GM18508 (cell line): Measurements from ENCODE around the gene RIN3.

Experiments
- ATAC-seq: cut with Tn5 transposase; IDR thresholded peaks from one replicate; pipeline ENCODE4 v1.9.1; 2021; ENCODE audit warnings: moderate number of reproducible peaks; ENCODE audit not compliant: insufficient read depth, unreplicated experiment

RIN3 gene

DNA sequence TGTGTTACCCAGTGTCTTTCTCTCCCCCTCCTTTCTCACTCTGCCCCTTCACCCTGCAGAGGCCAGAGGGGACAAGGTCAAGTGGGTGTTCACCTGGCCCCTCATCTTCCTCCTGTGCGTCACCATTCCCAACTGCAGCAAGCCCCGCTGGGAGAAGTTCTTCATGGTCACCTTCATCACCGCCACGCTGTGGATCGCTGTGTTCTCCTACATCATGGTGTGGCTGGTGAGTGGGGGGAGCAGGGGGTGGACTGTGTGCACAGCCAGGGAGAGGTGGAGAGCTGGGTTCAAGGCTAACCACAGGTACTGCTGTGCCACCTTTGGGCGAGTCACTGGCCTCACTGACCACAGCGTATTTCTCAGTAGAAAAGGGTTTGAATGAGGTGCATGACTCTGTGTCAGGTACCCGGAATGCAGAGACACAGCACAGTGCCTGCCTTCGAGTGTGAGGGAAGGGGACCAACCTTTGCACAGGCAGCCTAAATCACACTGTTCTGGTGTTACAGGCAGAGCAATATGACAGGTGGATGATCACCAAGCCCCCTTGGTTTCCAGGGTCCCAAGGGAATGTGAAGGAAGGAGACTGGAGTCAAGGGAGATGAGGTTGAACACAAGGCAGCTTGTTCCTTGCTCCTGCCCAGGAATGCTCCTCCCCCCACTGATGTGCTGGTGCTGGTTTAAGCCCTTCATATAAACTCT is 30.8 kb upstream of the RIN3 start:
- ATAC-seq: no peak

DNA sequence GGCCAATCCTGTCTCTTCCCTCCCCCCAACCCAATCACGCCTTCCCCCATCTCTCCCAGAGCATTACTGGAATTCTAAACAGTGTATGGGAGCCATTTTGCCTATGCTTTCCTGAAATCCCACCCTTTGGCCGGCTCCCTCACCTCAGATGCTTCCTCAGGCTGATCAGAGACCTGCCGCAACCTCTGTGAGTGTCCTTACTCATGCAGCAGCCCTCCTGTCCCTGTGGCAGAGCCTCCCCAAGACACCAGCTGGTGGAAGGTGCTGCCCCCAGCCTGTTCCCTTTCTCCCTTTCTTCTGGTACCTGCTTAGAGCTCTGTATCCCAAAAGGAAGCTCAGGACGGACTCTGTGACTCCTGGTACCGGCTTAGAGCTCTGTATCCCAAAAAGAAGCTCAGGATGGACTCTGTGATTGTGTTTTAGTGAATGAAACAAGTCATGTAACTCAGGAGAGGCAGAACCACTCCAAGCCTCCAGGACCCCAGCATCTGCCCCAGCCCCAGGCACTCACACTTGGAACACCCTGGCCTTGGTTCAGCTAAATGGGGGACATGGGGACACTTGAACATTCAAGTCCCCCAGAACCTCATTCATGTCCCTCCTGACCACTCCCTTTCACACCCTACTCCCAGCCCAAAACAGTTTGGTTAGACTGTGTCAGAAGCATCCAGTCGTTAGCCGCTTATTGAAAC is 29.3 kb upstream of the RIN3 start:
- ATAC-seq: no peak

DNA sequence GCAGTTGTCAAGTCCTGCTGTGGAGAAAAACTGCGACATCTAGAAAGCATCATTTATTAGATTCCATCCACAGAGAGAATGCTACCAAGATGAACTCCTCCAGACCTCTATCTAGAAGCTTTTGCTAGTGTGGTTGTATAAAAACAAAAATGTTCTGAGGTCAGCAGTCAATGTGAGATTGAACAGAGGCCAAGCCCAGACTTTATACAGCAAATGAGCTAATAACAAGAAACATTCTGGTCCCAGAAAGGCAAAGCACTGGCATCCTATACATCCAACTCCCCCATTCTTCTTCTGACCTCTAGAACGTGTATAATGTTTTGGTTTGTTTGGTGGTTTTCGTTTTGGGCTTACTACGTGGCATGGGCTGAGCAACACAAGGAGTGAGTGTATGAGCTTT is 26.7 kb upstream of the RIN3 start:
- no peak for ATAC-seq

DNA sequence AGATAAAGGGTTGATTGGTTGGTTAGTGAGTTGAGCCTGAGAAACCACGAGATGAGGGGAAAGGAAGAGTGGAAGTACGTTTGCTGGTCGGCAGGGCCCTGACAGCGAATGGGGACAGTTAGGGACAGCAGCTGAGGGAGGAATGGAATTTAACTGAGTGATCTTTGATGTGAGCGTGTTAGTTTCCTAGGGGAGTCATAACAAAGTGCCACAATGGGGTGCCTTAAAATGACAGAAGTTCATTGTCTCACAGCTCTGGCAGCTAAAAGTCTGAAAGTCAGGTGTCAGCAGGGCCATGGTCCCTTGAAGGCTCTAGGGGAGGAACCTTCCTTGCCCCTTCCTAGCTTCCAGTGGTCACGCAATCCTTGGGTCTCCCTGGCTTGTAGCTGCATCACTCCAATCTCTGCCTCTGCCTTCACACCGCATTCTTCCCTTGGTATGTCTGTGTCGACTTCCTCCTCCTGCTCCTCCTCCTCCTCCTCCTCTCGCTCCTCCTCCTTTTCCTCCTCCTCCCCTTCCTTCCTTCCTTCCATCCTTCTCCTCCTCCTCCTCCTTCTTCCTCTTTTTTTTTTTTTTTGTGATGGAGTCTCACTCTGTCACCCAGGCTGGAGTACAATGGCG is 26.0 kb upstream of the RIN3 start:
- no peak for ATAC-seq

DNA sequence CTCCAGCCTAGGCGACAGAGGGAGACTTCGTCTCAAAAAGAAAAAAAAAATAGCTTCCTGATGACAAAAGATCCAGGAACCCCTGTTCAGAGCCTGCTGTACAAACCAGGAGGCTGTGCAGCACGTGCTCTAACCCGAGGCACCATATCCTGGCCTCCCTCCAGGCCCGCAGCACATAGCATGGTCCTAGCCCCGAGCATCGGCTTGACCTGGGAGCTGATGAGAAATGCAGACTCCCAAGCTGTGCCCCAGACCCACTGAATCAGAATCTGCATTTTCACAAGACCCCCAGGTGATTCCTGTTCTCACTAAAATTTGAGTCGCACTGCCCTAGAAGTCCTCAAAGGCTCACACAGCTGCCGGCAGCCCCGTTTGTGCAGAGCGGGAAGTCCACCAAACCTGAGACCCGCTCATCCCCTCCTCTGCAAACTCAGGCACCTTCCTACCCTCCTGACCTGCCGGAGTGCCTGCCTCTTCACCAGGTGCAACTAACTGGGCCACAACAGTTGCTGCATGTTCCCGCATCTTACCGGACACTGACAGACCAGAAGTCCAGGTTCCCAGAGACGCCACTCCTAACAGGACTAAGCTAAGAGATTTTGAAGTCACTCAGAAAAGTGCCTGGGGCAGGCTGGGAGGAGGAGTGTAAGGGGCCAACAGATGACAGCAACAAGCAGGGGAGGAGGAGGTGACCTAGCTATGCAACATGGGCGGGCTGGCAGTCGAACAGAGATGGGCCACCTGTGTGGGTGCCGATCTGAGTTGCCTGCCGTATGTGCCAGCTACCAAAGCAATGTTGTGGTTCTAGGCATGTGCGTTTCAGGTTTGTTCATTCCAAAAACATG is 24.0 kb upstream of the RIN3 start:
- ATAC-seq: no peak

DNA sequence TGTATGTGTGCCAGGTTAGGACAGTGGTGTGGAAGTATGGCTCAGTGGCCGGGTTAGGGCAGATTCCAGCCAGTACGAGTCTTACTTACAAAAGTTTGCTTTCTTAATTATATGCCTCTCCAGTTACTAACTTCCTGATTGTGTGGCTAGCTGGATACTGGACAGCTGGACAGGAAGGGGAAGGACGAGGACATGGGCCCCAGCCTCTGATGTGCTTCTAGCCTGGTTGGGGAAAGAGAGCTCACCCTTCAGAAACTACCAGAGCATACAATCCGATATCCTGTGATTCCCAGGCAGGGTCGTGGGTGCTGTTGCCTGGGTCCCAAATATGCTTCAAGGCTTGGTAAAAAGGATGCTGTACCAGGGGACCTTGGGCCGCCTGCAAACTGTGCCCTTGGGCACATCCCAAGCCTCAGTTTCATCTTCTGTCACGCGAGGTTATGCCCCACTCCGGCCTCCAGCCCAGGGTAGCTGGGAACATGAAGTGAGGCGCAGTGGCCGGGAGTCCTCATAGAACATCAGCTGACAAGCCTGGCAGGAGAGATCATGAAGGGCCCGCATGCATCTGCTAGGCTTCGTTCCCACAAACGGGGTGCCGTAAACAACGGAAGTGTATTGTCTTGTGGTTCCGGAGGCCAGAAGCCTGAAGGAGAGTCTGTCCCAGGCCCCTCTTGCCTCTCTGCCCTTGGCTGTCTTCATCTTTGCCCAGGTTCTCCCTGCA is 23.2 kb upstream of the RIN3 start:
- no peak for ATAC-seq

DNA sequence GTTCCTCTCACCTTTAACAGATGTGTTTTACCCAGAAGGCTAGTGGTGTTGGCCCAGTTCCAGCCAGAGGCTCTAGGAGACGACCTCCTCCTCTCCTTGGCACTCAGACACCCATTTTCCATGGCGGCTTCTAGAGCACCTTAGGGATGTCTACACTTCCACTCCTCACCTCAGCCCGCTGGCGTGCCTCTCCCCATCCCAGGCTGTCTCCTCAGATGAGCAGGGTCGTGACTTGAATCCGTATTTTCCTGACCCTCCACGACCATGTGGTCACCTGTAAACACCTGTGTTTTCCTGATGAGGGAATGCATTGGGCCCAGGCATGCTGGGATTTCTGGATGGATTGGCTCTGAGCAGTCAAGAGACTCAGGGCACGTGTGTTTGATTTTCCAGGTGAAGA is 21.8 kb upstream of the RIN3 start:
- no peak for ATAC-seq

DNA sequence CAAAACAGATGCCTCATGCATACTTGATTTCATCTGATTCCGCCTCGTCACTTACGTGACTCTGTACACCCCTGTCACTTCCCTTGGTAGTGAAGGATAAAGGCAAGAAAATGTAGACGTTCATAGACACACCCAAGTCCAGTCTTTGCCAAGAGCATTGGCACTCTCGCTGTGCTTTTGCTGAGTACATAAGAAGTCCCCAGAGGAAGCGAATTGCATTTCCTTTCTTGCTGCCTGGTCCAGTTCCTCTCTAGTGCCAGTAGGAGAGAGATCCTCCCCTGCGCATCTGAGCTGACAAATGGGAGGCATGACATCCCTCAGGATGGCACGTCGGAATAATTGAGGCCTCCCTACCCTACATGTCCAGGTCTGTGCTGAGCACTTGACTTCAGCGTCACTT is 21.3 kb upstream of the RIN3 start:
- ATAC-seq: no peak

DNA sequence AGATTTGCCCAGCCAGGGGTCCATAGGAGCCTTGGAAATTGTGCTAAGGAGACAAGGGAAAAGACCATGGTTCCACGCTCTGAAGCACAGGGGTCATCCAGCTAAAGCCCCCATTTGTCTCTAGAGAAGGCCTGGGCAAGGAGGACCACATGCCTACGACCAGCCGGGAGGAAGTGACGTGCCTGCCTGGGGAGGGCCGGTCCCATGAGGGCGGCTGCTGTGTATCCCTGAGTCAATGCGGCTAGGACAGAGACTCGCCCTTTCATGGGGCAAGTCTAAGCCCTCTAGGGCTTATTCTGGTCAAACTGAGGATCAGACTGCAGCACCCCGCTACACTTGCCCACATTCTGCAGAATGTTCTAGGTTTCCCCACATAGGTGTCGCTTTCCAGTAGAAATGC is 20.6 kb upstream of the RIN3 start:
- no peak for ATAC-seq

DNA sequence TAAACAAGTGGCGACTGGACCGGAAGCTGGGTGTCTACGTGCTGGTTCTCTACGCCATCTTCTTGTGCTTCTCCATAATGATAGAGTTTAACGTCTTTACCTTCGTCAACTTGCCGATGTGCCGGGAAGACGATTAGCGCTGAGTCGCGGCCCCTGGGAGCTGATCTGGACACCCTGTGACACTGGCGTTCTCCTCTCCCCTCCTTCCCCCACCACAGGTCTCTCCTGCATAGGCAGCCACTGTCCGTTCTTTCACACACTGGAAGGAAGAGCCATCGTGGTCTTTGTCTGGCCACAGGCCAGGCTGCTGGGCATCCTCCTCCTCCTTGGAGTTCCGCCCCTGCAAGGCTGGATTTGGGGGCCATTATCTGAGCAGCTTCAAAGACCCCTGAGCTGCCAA is 20.1 kb upstream of the RIN3 start:
- no peak for ATAC-seq

DNA sequence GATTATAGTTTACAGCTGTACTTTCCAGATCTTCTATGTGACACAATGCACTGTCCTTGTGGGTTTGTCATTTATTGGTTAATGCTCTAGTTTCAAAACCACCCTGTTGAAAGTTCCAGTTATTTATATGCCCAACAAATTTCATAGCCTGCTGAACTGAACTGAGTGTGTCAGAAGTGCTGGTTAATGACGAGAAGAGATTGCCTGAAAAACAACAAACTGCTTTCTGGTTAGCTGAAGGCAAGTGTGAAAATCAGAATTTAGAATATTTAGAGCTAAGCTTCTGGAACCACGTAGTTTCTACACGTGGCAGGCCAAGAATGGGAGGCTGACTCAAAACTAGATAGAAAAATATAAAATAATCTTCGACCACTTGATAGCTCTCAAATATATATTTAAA is 19.1 kb upstream of the RIN3 start:
- no peak for ATAC-seq

DNA sequence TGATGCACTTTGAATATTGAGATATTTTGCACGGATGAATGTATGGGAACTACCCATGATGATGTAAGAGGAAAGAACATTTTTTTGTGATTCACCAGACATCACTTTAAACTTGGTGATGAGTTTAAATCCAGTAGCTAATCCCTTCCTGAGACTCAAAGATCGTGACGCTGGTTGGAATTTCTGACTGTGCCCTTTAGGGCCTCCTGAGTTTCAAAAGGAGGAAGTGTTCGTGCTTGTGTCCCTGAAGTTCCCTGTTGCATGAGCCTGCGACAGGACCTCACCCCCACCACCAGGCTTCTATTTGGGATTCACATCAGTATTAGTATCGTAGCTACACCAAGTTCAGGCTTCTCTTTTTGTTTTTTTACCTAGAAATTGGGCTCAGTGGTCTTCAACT is 18.6 kb upstream of the RIN3 start:
- ATAC-seq: no peak

DNA sequence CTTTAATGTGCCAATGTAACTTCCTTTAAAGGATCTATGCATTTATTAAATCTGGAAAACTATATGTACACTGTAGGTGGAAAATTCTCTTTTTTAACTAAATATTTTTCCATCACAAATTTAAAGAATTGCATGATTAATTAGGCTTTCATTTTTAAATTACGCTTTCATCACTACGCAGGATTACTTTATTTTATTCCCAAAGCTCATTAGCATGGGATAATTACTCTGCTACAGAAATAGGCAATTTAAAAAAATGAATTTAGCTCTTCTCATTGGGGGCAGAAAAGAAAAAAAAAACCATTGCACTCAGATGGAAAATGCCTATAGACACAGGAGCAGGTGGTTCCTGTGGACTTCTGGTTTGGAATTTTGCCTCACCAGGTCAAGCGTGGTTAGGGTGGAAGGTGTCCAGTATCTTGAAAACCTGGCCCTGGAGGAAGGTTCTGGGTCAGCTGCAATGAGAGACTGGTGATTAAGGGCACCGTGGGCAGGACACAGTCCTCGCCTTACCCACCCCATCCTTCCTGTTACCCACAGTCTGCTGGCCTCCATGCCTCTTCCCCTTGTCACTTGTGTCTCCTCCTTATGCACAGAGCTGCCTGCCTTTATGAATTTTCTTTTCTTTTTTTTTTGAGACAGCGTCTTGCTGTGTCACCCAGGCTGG is 17.3 kb upstream of the RIN3 start:
- ATAC-seq: no peak

DNA sequence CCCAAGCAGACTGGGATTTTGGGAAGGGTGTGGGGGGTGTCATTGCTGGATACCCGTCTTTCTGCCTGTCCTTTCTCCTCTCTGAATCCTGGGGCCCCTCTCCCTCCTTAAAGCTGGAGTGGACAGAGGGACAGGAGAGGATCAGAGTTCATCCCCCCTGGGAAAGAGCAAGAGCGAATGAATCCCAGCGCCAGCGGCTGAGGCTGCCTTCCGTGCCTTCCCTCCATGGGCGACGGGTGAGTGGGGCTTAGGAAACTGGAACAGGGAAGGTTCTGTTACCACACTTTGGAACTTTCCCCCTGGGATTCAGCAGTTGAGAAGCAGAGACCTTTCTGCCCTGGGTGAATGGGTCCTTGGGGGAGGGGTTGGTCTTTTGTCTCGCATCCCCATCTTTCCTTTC is 16.2 kb upstream of the RIN3 start:
- ATAC-seq: no peak

DNA sequence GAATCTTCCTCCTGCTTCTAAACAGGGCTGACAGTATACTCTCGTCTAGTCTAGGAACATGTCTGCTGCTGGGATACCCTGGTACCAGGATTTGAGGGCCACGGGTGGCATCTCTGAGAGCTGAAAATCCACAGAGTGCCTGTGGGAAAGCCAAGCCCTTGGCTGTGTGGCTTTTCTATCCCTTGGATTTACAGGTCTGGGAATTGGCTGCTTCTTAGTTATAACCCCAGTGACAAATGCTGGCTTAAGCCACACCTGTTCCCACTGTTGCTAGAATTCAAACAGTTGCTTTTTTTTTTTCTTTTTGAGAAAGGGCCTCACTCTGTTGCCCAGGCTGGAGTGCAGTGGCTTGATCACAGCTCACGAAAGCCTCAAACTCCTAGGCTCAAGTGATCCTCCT is 14.3 kb upstream of the RIN3 start:
- no peak for ATAC-seq

DNA sequence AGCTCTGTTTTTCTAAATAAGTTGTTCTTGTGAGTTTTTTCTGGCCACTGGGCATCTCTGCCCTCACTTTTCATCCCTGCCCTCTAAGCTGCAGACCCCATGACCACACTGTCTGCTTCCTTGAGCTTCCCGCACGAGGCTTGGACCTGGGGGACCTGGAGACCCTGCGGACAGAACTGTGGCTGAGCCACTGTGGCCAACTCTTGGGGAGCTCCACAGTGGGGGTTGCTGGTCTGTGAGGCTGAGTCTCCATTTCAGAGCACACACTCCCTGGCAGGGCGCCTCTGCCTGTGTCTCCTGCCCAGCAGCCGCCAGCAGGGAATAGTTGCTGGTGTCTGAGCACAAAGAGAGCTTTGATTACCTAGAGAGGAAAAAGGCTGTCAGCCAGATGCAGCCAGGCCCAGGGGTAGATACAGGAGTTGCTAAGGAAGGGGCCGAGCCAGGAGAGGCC is 13.1 kb upstream of the RIN3 start:
- no peak for ATAC-seq

DNA sequence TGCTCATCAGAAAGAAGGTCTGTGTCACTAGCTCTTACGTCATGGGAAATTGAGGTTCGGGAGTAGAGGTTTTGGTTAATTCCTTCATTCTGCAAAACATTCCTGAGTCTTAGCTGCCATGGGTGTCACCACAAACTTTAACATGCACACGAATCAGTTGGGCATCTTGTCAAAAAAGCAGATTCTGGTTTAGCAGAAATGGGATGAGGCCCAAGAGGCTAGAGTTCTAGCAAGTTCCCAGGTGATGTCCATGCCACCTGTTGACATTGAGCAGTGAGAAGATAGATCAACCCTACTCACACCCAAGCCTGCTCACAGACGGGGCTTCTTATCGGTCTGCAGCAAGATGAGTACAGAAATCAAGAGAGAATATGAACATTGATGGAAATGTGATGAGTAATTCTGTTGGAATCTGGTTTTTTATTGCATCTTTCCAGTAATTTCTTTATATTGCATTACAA is 11.7 kb upstream of the RIN3 start:
- no peak for ATAC-seq

DNA sequence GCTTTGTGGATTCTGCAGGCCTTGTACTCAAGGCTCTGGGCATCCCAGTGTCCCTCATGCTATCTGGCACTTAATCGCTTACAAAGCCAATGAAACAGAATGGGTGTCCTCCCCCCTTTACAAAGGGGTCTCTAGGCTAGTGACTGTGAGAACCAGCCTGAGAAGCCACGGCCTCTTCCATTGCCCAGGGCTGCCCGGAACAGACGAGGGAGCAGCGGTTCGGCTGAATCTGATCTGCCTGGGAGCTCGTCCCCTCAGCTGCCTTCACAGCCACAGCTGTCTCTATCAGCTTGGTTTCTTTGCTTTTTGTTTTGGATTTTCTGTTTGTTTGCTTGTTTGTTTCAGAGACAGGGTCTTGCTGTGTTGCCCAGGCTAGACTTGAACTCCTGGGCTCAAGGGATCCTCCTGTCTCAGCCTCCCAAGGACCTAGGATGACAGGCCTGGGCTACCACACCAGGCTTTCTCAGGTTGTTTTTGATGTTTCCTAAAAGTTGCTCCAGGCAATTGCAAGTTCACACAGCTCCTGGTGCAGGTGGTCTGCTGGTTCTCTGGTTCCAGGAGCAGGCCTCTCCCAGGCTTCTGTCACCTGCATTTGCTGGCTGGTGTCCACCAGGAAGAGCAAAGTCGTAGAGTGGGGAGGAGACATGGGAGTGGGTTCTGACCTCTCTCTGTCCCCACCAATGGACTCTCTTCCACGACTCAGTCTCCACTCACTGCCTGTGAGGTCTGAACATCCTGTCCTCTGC is 10.9 kb upstream of the RIN3 start:
- no peak for ATAC-seq
